AG04450 (cell line): Measurements from ENCODE around the gene LAMA4. TPM values are rescaled to one million over a fixed set of nuclear protein-coding genes. Genes with fewer than 3 reads are reported as not detected.

Experiments used
- CTCF ChIA-PET: fragments of 300-600, 350-600 bp; formaldehyde crosslinking; extraction: SDS; loops from one replicate; lab custom pipeline; 2022; ENCODE audit warnings: antibody characterized with exemption, inconsistent platforms; lab: Charles Lee
- POLR2A ChIA-PET: fragments of 350-600 bp; formaldehyde crosslinking; extraction: SDS; loops from one replicate; lab custom pipeline; 2021; ENCODE audit warnings: antibody characterized with exemption, inconsistent platforms; lab: Yijun Ruan, JAX
- DNase-seq: peaks from one replicate; pipeline ENCODE4 v3.0.0-alpha.2; 2011; ENCODE audit warnings: low read depth, low spot score
- H3K27ac ChIP-seq: one replicate; pipeline ENCODE4 v1.5.1; 2012; ENCODE audit warnings: low read depth, low read length, control low read depth
- H3K27me3 ChIP-seq: one replicate; pipeline ENCODE4 v1.6.0; 2012; ENCODE audit warnings: low read length; ENCODE audit not compliant: control insufficient read depth, insufficient read depth
- H3K4me3 ChIP-seq: 2 replicates; pipeline ENCODE4 v1.5.1; 2011; ENCODE audit warnings: mild to moderate bottlenecking, low read depth, low read length, control low read depth
- H3K9me3 ChIP-seq: 2 replicates; pipeline ENCODE4 v1.5.1; 2012; ENCODE audit warnings: low read length; ENCODE audit not compliant: control insufficient read depth, insufficient read depth
- CTCF ChIP-seq: IDR thresholded peaks from 2 replicates; pipeline ENCODE4 v1.5.1; 2011; ENCODE audit warnings: low read depth, low read length, control low read depth, inconsistent platforms
- polyA plus RNA-seq: library from polyadenylated mRNA; depleted of rRNA; stranded (reverse); fragments of >200 nt; gene quantifications from 2 replicates; pipeline ENCODE4 v1.2.3, GENCODE V29; 2011

Gene LAMA4
- polyA plus RNA-seq, 1 experiment = 246 TPM

- TF ChIP-seq CTCF = no peak
- Histone ChIP-seq H3K27me3 (no peaks in the 10 kb centered on the region), H3K4me3 (no peak overlapping the region), H3K9me3 (peaks cover 4% of the 10 kb centered on the region; the same call in 1 of the 2 replicates), H3K27ac (no peak overlapping the region)
- ChIA-PET POLR2A (interaction anchor here (1.1 to 1.8 kb wide), 4 partner anchors 10 to 25 kb away, joined by 3 to 7 read pairs (median 5); partner anchors contain the start of gene LAMA4), CTCF (interaction anchor here (0.9 to 1.0 kb wide), 2 partner anchors 16 to 18 kb away, joined by 4 to 6 read pairs; no protein-coding TSS in a partner anchor)
- no peak for DNase-seq
Observed at GRCh38 chr6:112279031-112279935, 24.9 kb upstream of the LAMA4 start.

- ChIA-PET CTCF (no interaction called here), POLR2A (no interaction called here)
- no peaks in the 10 kb centered on the region for H3K9me3 ChIP-seq
- H3K27me3 ChIP-seq = no peaks in the 10 kb centered on the region
- no peak for TF ChIP-seq CTCF
- no peak for DNase-seq
- H3K27ac ChIP-seq = no peak overlapping the region
- no peak overlapping the region for H3K4me3 ChIP-seq
Observed at GRCh38 chr6:112275365-112275764, 21.0 kb upstream of the LAMA4 start.

GRCh38 chr6:112274774-112275173, 20.4 kb upstream of the LAMA4 start:
- H3K27me3 ChIP-seq = no peaks in the 10 kb centered on the region
- no peak overlapping the region for H3K27ac ChIP-seq
- no peak for DNase-seq
- ChIA-PET POLR2A (no interaction called here), CTCF (no interaction called here)
- no peaks in the 10 kb centered on the region for H3K9me3 ChIP-seq
- H3K4me3 ChIP-seq = no peak overlapping the region
- no peak for TF ChIP-seq CTCF

- no peaks in the 10 kb centered on the region for H3K27me3 ChIP-seq
- ChIA-PET POLR2A (interaction anchor here (0.6 kb wide), 1 partner anchor 24 kb away, joined by 3 read pairs; no protein-coding TSS in a partner anchor), CTCF (no interaction called here)
- H3K27ac ChIP-seq = no peak overlapping the region
- H3K9me3 ChIP-seq = no peaks in the 10 kb centered on the region
- no peak for TF ChIP-seq CTCF
- H3K4me3 ChIP-seq = no peak overlapping the region
- DNase-seq = no peak
Observed at GRCh38 chr6:112272799-112273198, 18.4 kb upstream of the LAMA4 start.

- no peak for DNase-seq
- Histone ChIP-seq H3K9me3 (no peaks in the 10 kb centered on the region), H3K4me3 (no peak overlapping the region), H3K27ac (no peak overlapping the region), H3K27me3 (no peaks in the 10 kb centered on the region)
- POLR2A ChIA-PET = no interaction called here
- no peak for TF ChIP-seq CTCF
- CTCF ChIA-PET = interaction anchor here (0.9 to 1.7 kb wide), 2 partner anchors 25 to 91 kb away, joined by 3 to 5 read pairs; no protein-coding TSS in a partner anchor
Observed at GRCh38 chr6:112270756-112271155, 16.4 kb upstream of the LAMA4 start.
